MM.1S (cell line): ENCODE results near the gene ALKBH2.

Experiments used
- EZH2 ChIP-seq: fragments of 300-600 bp; sonication (generic); optimal IDR thresholded peaks from 2 replicates; pipeline ENCODE3; 2017; ENCODE audit warnings: low read depth, mild to moderate bottlenecking, antibody characterized with exemption, low read length, mixed read lengths
- EZH2phosphoT487 ChIP-seq: fragments of 300-600 bp; sonication (generic); IDR thresholded peaks from 2 replicates; pipeline ENCODE4 v1.6.1; 2018; ENCODE audit warnings: antibody characterized with exemption, low read length
- TF ChIP-seq, protein P1 (sequence below): fragments of 300-600 bp; sonication (generic); IDR thresholded peaks from 2 replicates; pipeline ENCODE4 v1.5.1; 2016; ENCODE audit warnings: antibody characterized with exemption, low read length, mixed read lengths

DNA sequence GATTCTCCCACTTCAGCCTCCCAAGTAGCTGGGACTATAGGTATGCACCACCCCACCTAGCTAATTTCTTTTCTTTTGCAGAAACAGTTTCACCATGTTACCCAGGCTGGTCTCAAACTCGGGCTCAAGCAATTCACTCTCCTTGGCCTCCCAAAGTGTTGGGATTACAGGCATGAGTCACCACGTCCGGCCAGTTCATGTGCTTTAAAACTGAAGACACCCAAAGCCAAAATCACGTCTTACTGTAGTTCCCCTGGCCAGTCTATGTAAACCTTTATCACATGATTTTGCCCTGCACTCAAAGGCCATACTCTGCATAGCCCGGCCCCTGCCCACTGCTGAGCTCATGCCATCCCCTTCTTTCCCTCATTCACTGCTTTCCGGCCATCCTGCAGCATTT is 4.5 kb downstream of the ALKBH2 start:
- TF ChIP-seq, protein P1, sequence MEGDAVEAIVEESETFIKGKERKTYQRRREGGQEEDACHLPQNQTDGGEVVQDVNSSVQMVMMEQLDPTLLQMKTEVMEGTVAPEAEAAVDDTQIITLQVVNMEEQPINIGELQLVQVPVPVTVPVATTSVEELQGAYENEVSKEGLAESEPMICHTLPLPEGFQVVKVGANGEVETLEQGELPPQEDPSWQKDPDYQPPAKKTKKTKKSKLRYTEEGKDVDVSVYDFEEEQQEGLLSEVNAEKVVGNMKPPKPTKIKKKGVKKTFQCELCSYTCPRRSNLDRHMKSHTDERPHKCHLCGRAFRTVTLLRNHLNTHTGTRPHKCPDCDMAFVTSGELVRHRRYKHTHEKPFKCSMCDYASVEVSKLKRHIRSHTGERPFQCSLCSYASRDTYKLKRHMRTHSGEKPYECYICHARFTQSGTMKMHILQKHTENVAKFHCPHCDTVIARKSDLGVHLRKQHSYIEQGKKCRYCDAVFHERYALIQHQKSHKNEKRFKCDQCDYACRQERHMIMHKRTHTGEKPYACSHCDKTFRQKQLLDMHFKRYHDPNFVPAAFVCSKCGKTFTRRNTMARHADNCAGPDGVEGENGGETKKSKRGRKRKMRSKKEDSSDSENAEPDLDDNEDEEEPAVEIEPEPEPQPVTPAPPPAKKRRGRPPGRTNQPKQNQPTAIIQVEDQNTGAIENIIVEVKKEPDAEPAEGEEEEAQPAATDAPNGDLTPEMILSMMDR = no peak
- TF ChIP-seq EZH2phosphoT487 = no peak
- no peak for TF ChIP-seq EZH2
